OCI-LY1 (cell line): ENCODE measurements around the gene NRCAM.

Experiments
- EZH2 ChIP-seq: fragments of 200-600 bp; sonication (generic), shearing (Covaris generic); IDR thresholded peaks from 2 replicates; pipeline ENCODE4 v1.8.0; 2017; ENCODE audit warnings: borderline replicate concordance, mixed run types, mild to moderate bottlenecking, antibody characterized with exemption, low read length, moderate library complexity, mixed read lengths
- TF ChIP-seq, protein P1 (sequence below): fragments of 200-600 bp; sonication (generic), shearing (Covaris generic); IDR thresholded peaks from 2 replicates; pipeline ENCODE4 v1.5.1; 2017; ENCODE audit warnings: mild to moderate bottlenecking, antibody characterized with exemption, low read length, moderate library complexity, mixed read lengths

DNA sequence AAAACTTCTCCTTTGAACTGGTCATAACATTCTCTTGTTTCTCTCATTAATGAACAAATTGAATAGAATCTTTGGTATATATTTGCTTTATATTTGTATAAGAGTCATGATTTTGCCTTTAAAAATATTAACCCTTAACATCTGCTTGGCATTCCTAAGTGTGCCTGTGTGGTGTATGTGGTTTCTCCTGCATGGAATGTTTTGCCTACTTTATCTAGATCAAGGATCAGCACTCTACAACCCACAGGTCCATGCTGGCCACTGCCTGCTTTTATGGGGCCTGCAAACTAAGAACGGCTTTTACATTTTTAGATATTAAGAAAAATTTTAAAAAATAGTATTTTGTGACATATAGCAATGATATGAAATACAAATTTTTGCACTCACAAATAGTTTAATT lies 321.8 kb downstream of the NRCAM start:
- TF ChIP-seq, protein P1, sequence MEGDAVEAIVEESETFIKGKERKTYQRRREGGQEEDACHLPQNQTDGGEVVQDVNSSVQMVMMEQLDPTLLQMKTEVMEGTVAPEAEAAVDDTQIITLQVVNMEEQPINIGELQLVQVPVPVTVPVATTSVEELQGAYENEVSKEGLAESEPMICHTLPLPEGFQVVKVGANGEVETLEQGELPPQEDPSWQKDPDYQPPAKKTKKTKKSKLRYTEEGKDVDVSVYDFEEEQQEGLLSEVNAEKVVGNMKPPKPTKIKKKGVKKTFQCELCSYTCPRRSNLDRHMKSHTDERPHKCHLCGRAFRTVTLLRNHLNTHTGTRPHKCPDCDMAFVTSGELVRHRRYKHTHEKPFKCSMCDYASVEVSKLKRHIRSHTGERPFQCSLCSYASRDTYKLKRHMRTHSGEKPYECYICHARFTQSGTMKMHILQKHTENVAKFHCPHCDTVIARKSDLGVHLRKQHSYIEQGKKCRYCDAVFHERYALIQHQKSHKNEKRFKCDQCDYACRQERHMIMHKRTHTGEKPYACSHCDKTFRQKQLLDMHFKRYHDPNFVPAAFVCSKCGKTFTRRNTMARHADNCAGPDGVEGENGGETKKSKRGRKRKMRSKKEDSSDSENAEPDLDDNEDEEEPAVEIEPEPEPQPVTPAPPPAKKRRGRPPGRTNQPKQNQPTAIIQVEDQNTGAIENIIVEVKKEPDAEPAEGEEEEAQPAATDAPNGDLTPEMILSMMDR = no peak
- no peak for TF ChIP-seq EZH2
